K562 (cell line): ENCODE data around the gene CCDC34. TPM values are rescaled to one million over a fixed set of nuclear protein-coding genes. Genes with fewer than 3 reads are reported as not detected.

Source experiments
- BRF2 ChIP-seq: IDR thresholded peaks from 3 replicates; pipeline ENCODE4 v1.6.1; 2011; ENCODE audit warnings: borderline replicate concordance, mild to moderate bottlenecking; ENCODE audit not compliant: insufficient read length, insufficient read depth
- E2F1 ChIP-seq: sonication (generic); formaldehyde crosslinking; IDR thresholded peaks from 2 replicates; pipeline ENCODE4 v1.8.1; 2023; ENCODE audit warnings: mild to moderate bottlenecking, missing genetic modification reagents, moderate library complexity
- E2F3 ChIP-seq: fragments of 250-450 bp; sonication (Bioruptor Pico); IDR thresholded peaks from 2 replicates; pipeline ENCODE4 v1.4.0; 2020; ENCODE audit warnings: mild to moderate bottlenecking
- FOXJ3 ChIP-seq: sonication (generic); formaldehyde crosslinking; IDR thresholded peaks from 2 replicates; pipeline ENCODE4 v1.4.0; 2020; ENCODE audit warnings: mild to moderate bottlenecking, missing genetic modification reagents
- KAT2B ChIP-seq: IDR thresholded peaks from one replicate; pipeline ENCODE4 v1.6.1; 2012; ENCODE audit warnings: low read depth, mild to moderate bottlenecking, control low read depth, inconsistent platforms, low read length, moderate library complexity
- MYC ChIP-seq, 2 experiments: fragments of 250-450 bp in 1 of 2; sonication (Bioruptor Pico) in 1 of 2; IDR thresholded peaks; 2 replicates each; pipeline versions ENCODE4 v1.5.1 to v1.6.1; 2012 to 2021; ENCODE audit warnings: low read depth in 2 of 2, borderline replicate concordance in 1 of 2, improper control_type of control experiment in 1 of 2, low read length in 1 of 2, mild to moderate bottlenecking in 1 of 2, moderate library complexity in 1 of 2
- POLR2B ChIP-seq: fragments of 450-650 bp; IDR thresholded peaks from 2 replicates; pipeline ENCODE4 v1.6.1; 2018; ENCODE audit warnings: low read depth; ENCODE audit not compliant: partially characterized antibody
- SAP30 ChIP-seq: fragments of 200-600 bp; sonication (generic); IDR thresholded peaks from 2 replicates; pipeline ENCODE4 v1.6.1; 2012; ENCODE audit warnings: borderline replicate concordance, low read depth, mild to moderate bottlenecking, moderate library complexity, low read length, control low read depth, inconsistent platforms; ENCODE audit not compliant: insufficient read depth, poor library complexity, severe bottlenecking
- SMARCE1 ChIP-seq: fragments of 450-650 bp; IDR thresholded peaks from 2 replicates; pipeline ENCODE4 v1.7.1; 2016; ENCODE audit warnings: mild to moderate bottlenecking
- TAF7 ChIP-seq: fragments of 450-650 bp; IDR thresholded peaks from 2 replicates; pipeline ENCODE4 v1.6.1; 2016; ENCODE audit warnings: missing genetic modification characterization, missing compliant biosample characterization
- THRA ChIP-seq: fragments of 450-650 bp; IDR thresholded peaks from 2 replicates; pipeline ENCODE4 v1.6.1; 2017; ENCODE audit warnings: mild to moderate bottlenecking, moderate library complexity
- TOE1 ChIP-seq, 2 experiments: fragments of 450-650 bp in 1 of 2; sonication (generic) in 1 of 2; formaldehyde crosslinking in 1 of 2; IDR thresholded peaks; 2 replicates each; pipeline versions ENCODE4 v1.7.1 to v1.8.0; 2016 to 2022; ENCODE audit warnings: borderline replicate concordance in 2 of 2, mild to moderate bottlenecking in 2 of 2, antibody characterized with exemption in 1 of 2, inconsistent platforms in 1 of 2, low read depth in 1 of 2, missing genetic modification reagents in 1 of 2, moderate library complexity in 1 of 2
- UBTF ChIP-seq, 2 experiments: IDR thresholded peaks; 2 replicates each; pipeline ENCODE4 v1.6.1; 2012; ENCODE audit warnings: improper control_type of control experiment in 2 of 2, low read depth in 2 of 2, low read length in 2 of 2, borderline replicate concordance in 1 of 2
- ZBED1 ChIP-seq: IDR thresholded peaks from 2 replicates; pipeline ENCODE4 v1.6.1; 2014
- ZFP36 ChIP-seq: fragments of 150-350 bp; IDR thresholded peaks from 2 replicates; pipeline ENCODE4 v1.6.1; 2018; ENCODE audit warnings: low read length, low read depth; ENCODE audit not compliant: partially characterized antibody
- ZNF140 ChIP-seq: fragments of 250-450 bp; sonication (Bioruptor Pico); IDR thresholded peaks from 2 replicates; pipeline ENCODE4 v1.8.0; 2021; ENCODE audit warnings: moderate library complexity, mild to moderate bottlenecking, inconsistent platforms
- polyA plus RNA-seq, 8 experiments: library from polyadenylated mRNA; depleted of rRNA in 4 of 8; stranded (reverse) in 5 of 8; unstranded in 3 of 8; fragments of >200 nt; fragmentation: Nextera tagmentation in 2 of 8; fragmentation: Illumina TruSeq in 1 of 8; extraction: Ambion mirVana in 2 of 8; extraction: Trizol in 1 of 8; gene quantifications; 2 replicates each; pipeline versions ENCODE4 v1.2.1 to v1.2.3, GENCODE V29; 2011 to 2014; ENCODE audit warnings: inconsistent platforms in 1 of 8, missing spikeins in 1 of 8
- total RNA-seq, 7 experiments: library from RNA; depleted of rRNA in 6 of 7; stranded (reverse); fragments of >200 nt in 6 of 7; fragmentation: Illumina TruSeq in 2 of 7; extraction: Trizol in 2 of 7; gene quantifications; 2 replicates each; pipeline versions ENCODE4 v1.2.1 to v1.2.3, GENCODE V29; 2011 to 2021; ENCODE audit warnings: low replicate concordance in 1 of 7
- TF ChIP-seq, protein P1 (sequence below): fragments of 450-650 bp; IDR thresholded peaks from one replicate; pipeline ENCODE4 v1.6.1; 2018; ENCODE audit warnings: mild to moderate bottlenecking, moderate library complexity; ENCODE audit not compliant: partially characterized antibody

The CCDC34 gene
- total and polyA plus RNA-seq, 9 of the 15 experiments (the other 6 are each of a cell fraction or from before 2014, with no cell fraction given) = 6.2 to 42.0 (median 15.7) TPM

- TF ChIP-seq, protein P1, sequence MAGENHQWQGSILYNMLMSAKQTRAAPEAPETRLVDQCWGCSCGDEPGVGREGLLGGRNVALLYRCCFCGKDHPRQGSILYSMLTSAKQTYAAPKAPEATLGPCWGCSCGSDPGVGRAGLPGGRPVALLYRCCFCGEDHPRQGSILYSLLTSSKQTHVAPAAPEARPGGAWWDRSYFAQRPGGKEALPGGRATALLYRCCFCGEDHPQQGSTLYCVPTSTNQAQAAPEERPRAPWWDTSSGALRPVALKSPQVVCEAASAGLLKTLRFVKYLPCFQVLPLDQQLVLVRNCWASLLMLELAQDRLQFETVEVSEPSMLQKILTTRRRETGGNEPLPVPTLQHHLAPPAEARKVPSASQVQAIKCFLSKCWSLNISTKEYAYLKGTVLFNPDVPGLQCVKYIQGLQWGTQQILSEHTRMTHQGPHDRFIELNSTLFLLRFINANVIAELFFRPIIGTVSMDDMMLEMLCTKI = no peak
- TF ChIP-seq THRA (no peak), E2F3 (CRISPR knock-in tag) (peak; percentile 43; the same call in 1 of the 2 replicates), BRF2 (no peak), E2F1 (CRISPR knock-in tag) (peak; percentile 62; the same call in 1 of the 2 replicates), TOE1 (IDR thresholded peaks at IDR 0.05; ENCODE audit: borderline replicate concordance) (no peak), TOE1 (CRISPR knock-in tag; IDR thresholded peaks at IDR 0.05; ENCODE audit: borderline replicate concordance, low read depth) (no peak), ZFP36 (no peak), SAP30 (peak; percentile 37), MYC (IDR thresholded peaks at IDR 0.05; ENCODE audit: low read depth, low read length) (0 out of 2 replicates have a peak, but pooled peaks have one; percentile 42), MYC (CRISPR knock-in tag; IDR thresholded peaks at IDR 0.05; ENCODE audit: borderline replicate concordance, low read depth) (no peak), ZNF140 (CRISPR knock-in tag) (no peak), KAT2B (no peak), SMARCE1 (0 out of 2 replicates have a peak, but pooled peaks have one; percentile 14), UBTF (IDR thresholded peaks at IDR 0.05; ENCODE audit: borderline replicate concordance in 1 of 2, low read depth in 2 of 2, low read length in 2 of 2) (peak; percentile 68 to 74; a peak in 1 of 4 replicates), TAF7 (tag) (no peak), ZBED1 (no peak), POLR2B (peak; percentile 41), FOXJ3 (CRISPR knock-in tag) (no peak)
Observed at GRCh38 chr11:27362749-27363575, at the start of gene CCDC34 (continued).
